Nucleus accumbens (tissue), 56 donors: Measurements from ENCODE around the gene VSTM5.
A peak's percentile ranks its signal among the peaks of the same experiment; 100 is the strongest.
"Not testable (repeated sequence)": the region's sequence is repeated elsewhere in the genome, so short reads cannot be mapped to it uniquely, and the experiment has no call there.

Experiments used
- DNase-seq, 56 donors: peaks; one replicate each; lab custom pipeline; 2025; lab: John Stamatoyannopoulos, UW

Gene VSTM5

GRCh38 chr11:93801366-93801765 is 49.1 kb downstream of the VSTM5 start:
- DNase-seq = no peak

- no peak for DNase-seq
Measured at GRCh38 chr11:93796441-93797231, 53.8 kb downstream of the VSTM5 start.

- DNase-seq = no peak
Measured at GRCh38 chr11:93791493-93791892, 58.9 kb downstream of the VSTM5 start.

DNA sequence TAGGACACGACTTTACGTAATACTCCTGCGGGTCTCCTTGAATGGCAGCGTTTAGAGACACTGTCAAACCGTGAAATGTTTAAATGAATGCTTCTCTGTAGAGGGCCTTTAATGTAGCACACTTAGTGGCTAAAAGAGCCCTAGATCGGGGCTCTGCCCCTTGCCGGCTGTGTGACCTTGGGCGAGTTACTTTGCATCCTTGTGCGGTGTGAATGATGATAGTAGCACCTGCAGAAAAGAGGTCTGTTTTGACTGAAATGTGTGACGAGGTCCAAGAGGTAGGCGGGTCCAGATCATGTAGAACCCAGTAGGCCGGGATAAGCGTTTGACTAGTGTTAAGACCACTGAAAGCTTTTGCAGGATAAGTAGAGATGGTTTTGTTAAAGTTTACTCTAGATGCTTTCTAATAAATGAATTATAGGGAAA is 65.5 kb downstream of the VSTM5 start:
- peak in 1 of 56 donors; percentile 2 for DNase-seq

GRCh38 chr11:93784145-93784934 is 66.1 kb downstream of the VSTM5 start, which contains the start of gene MED17:
MED17 (plus strand) TSS chr11:93784282; CDS start chr11:93784514, 232 bp downstream.
- peak in 55 of 56 donors; percentile 68 to 97 (median 90) for DNase-seq

DNA sequence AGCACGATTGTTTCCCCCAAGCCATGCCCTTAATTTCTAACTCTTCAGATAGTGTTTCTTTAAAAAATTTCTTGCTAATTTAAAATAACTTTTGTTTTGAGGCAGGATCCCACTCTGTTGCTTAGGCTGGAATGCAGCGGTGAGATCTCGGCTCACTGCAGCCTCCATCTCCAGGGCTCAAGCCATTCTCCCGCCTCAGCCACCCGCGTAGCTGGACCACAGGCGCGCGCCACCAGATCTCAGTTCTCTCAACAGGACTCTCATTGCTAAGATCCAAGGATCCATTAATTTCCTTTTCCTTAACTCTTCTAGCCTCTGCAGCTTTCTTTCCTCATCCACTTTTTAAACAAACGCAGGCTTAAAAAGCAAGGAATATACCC is 66.7 kb downstream of the VSTM5 start:
- DNase-seq = peak in 1 of 56 donors; percentile 29

- no peak for DNase-seq
Measured at GRCh38 chr11:93783362-93783761, 67.1 kb downstream of the VSTM5 start.

GRCh38 chr11:93775289-93775688 is 75.1 kb downstream of the VSTM5 start:
- DNase-seq = no peak

DNA sequence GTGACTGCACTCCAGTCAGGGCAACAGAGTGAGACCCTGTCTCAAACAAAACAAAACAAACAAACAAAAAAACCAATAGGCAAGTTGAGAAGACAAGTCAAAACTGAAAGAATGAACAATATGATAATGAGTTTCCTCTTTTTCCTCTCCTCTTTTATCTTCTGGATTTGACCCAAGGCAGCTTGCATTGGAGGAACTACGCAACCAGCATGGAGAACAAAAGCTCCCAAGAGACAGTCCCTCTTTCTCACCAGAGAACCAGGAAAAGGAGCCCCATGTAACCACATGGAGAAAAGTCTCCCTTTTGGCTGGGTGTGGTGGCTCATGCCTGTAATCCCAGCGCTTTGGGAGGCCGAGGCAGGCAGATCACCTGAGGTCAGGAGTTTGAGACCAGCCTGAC is 75.9 kb downstream of the VSTM5 start:
- not testable (repeated sequence) for DNase-seq

DNA sequence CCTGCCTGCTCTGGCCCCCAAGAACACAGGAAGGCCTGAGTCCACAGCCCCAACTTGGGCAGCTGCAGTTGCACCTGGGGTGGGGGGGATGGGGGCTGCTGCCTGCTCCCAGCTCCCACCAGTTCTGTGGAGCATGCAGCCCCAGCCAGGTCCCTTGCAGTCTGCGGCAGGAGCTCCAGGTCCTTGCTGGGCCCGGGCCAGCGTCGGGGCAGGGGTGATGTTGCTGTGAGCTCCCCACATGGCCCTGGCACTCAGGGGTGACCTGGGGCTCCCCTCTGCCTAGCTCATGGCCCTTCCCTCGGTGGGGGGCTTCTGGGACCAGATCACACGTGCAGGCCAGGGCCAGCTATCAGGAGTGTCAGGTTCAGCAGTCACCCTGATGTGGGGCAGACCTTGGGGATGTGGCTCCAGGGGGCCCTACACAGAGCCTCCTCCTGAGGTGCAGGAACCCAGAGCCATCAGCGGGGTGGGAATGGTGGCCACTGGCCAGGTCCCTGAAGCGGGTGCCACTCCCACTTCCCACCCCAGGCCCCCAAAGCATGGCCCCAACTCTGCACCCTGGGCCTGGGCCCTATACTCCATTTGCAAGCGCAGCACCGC is 76.7 kb downstream of the VSTM5 start:
- no peak for DNase-seq

GRCh38 chr11:93773045-93773477 is 77.4 kb downstream of the VSTM5 start:
- no peak for DNase-seq

DNA sequence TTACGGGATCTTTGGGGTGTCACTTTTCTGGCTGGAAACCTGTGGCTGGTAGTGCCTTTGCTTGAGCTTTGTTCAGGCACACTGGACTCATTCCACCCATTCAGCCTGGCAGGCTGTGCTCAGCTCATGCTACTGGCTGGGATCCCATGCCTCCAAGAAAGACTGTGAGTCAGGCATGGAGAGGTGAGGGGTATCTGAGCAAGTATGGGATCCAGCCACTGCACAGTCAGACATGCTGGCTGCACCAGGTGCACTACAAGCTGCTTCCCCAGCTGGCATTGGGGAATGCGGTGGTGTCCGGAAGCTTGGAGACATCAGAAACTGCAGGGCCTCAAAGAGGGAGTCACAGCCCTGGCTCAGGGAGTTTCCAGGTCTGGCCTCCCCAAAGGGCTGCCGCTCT is 78.3 kb downstream of the VSTM5 start:
- no peak for DNase-seq

GRCh38 chr11:93770160-93770559 is 80.3 kb downstream of the VSTM5 start:
- no peak for DNase-seq
